ENCODE data around the gene DUSP14. TPM values are rescaled to one million over a fixed set of nuclear protein-coding genes. Genes with fewer than 3 reads are reported as not detected.
A peak's percentile ranks its signal among the peaks of the same experiment; 100 is the strongest.

DUSP14 gene
- total and polyA plus RNA-seq, 2 of the 13 experiments (the other 11 are each of a cell fraction or from before 2014, with no cell fraction given), result 33.5 to 39.8 TPM

DNA sequence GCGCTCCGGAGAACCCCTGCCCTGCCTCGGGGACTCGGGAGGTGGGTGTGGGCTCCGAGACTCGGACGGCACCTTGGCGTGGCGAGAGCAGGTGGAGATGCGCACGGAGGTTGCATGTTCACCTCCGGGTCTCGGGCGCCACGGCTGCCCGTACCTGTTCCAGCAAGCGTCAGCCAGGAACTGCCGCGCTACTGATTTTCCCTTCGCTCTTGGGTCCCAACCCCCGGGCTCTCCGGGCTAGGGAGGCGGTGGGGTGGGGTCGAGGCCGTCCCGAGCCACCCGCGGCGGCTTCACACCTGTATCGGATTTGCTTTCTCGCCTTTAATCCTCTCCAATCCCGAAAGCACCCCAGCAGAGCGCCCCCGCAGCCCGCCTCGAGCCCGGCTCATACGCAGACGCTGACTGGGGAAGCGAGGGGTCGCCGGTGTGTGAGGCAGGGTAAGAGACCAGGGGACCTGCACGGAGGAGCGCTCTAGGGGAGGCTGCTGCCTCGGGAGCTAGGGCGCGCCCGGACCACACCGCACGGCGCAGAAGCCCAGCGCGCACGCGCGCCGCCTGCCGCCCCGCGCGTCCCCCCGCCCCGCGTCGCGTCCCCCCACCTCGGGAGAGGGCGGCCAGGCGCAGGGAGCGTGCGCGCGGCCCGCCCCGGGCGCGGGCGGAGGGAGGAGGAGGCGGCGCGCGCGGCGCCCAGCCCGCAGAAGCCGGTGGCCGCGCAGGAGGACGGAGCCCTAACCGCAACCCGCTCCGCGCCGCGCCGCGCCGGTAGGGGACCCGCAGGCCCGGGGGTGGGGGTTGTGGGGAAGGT lies at the start of gene DUSP14 (continued):
- TF ChIP-seq, protein P1, sequence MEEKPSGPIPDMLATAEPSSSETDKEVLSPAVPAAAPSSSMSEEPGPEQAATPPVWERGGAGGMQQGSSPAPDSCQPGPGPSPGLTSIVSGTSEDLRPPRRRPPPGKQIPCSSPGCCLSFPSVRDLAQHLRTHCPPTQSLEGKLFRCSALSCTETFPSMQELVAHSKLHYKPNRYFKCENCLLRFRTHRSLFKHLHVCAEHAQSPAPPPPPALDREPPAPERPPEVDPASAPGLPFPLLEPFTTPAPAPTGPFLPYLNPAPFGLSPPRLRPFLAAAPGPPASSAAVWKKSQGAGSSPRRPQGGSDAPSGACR (CRISPR knock-in tag; IDR thresholded peaks at IDR 0.05), result no peak
- TF ChIP-seq XBP1 (CRISPR knock-in tag; IDR thresholded peaks at IDR 0.05) (no peak), RAD21 (CRISPR knock-in tag; IDR thresholded peaks at IDR 0.05) (no peak), BCL6 (CRISPR knock-in tag; IDR thresholded peaks at IDR 0.05) (no peak), SNRNP70 (IDR thresholded peaks at IDR 0.05; ENCODE audit: low read depth, low read length) (no peak), MEIS1 (CRISPR knock-in tag; IDR thresholded peaks at IDR 0.05; ENCODE audit: borderline replicate concordance) (no peak), HHEX (CRISPR knock-in tag; IDR thresholded peaks at IDR 0.05) (no peak), RFX1 (IDR thresholded peaks at IDR 0.05) (no peak), ZSCAN25 (CRISPR knock-in tag; IDR thresholded peaks at IDR 0.05) (no peak), SRSF9 (IDR thresholded peaks at IDR 0.05; ENCODE audit: borderline replicate concordance, insufficient read depth, low read depth, low read length, poor library complexity, severe bottlenecking) (no peak), TEAD3 (CRISPR knock-in tag; optimal IDR thresholded peaks at IDR 0.05; ENCODE audit: borderline replicate concordance) (no peak), BHLHE40 (IDR thresholded peaks at IDR 0.05; ENCODE audit: low read length) (no peak), ZBED4 (CRISPR knock-in tag; IDR thresholded peaks at IDR 0.05; ENCODE audit: borderline replicate concordance) (peak; percentile 30; the same call in 1 of the 2 replicates), CHD4 (IDR thresholded peaks at IDR 0.05; ENCODE audit: borderline replicate concordance, low read length) (0 out of 2 replicates have a peak, but pooled peaks have one; percentile 17), ZNF598 (CRISPR knock-in tag; IDR thresholded peaks at IDR 0.05; ENCODE audit: borderline replicate concordance) (no peak), ZNF33B (CRISPR knock-in tag; IDR thresholded peaks at IDR 0.05) (no peak), IRF2 (CRISPR knock-in tag; IDR thresholded peaks at IDR 0.05) (no peak), HIC2 (CRISPR knock-in tag; IDR thresholded peaks at IDR 0.05; ENCODE audit: low read depth) (no peak), ZNF788 (CRISPR knock-in tag; IDR thresholded peaks at IDR 0.05; ENCODE audit: borderline replicate concordance) (no peak), ARNTL (CRISPR knock-in tag; IDR thresholded peaks at IDR 0.05) (no peak), PAWR (CRISPR knock-in tag; IDR thresholded peaks at IDR 0.05; ENCODE audit: borderline replicate concordance) (no peak), HMGA1 (CRISPR knock-in tag; conservative IDR thresholded peaks at IDR 0.05) (no peak)
- TF ChIP-seq, protein P2, sequence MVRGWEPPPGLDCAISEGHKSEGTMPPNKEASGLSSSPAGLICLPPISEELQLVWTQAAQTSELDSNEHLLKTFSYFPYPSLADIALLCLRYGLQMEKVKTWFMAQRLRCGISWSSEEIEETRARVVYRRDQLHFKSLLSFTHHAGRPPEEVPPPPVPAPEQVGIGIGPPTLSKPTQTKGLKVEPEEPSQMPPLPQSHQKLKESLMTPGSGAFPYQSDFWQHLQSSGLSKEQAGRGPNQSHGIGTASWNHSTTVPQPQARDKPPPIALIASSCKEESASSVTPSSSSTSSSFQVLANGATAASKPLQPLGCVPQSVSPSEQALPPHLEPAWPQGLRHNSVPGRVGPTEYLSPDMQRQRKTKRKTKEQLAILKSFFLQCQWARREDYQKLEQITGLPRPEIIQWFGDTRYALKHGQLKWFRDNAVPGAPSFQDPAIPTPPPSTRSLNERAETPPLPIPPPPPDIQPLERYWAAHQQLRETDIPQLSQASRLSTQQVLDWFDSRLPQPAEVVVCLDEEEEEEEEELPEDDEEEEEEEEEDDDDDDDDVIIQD (CRISPR knock-in tag; IDR thresholded peaks at IDR 0.05; ENCODE audit: low read depth), result no peak

All from HepG2 (cell line).